K562 (cell line): ENCODE results near the gene SLC9A3. TPM values are rescaled to one million over a fixed set of nuclear protein-coding genes. Genes with fewer than 3 reads are reported as not detected.

Experiments
- ATAC-seq: fragments of 200-7000 bp; cut with Tn5 transposase; 3 replicates; pipeline ENCODE4 v1.9.1; 2020; ENCODE audit warnings: moderate library complexity
- BruUV-seq: library from RNA; stranded (reverse); fragments of 400-500 nt; replicated peaks from 2 replicates; lab custom pipeline; 2021; lab: Mats Ljungman, UMichigan
- CTCF ChIA-PET: fragments of 300-600 bp; formaldehyde crosslinking; extraction: SDS; loops from one replicate; lab custom pipeline; 2021; ENCODE audit warnings: low intra/inter-chr PET ratio; lab: Yijun Ruan, JAX
- POLR2A ChIA-PET: fragments of 300-600, 350-650 bp; sonication (Branson Sonifier 250); formaldehyde crosslinking; extraction: SDS; loops from one replicate; lab custom pipeline; 2021; ENCODE audit warnings: antibody characterized with exemption, inconsistent platforms; lab: Yijun Ruan, JAX
- DNase-seq, 4 experiments: peaks; one replicate each; pipeline versions ENCODE4 v3.0.0 to v3.0.0-alpha.2; 2011 to 2018; ENCODE audit warnings: low spot score in 3 of 4, mixed read lengths in 3 of 4; ENCODE audit errors: extremely low read depth in 1 of 4
- FAIRE-seq: peaks from 2 replicates; lab custom pipeline; 2011; peaks lifted over from hg19 to GRCh38; lab: Jason Lieb, UNC
- H2AFZ ChIP-seq: 2 replicates; pipeline ENCODE4 v1.6.0; 2011; ENCODE audit warnings: low read depth, low read length, control low read depth, inconsistent platforms
- H3K27ac ChIP-seq: fragments of 200-600 bp; 3 replicates; pipeline ENCODE4 v1.8.0; 2011; ENCODE audit warnings: low read depth, mild to moderate bottlenecking, control low read depth, inconsistent platforms, low read length, moderate library complexity, mixed read lengths; ENCODE audit errors: extremely low read depth
- H3K27me3 ChIP-seq, 2 experiments: fragments of 300-600 bp in 1 of 2; 2 replicates in 1 of 2; 3 replicates in 1 of 2; pipeline versions ENCODE4 v1.6.0 to v1.8.0; 2011; ENCODE audit warnings: inconsistent platforms in 2 of 2, low read length in 2 of 2, mild to moderate bottlenecking in 1 of 2, mixed read lengths in 1 of 2, moderate library complexity in 1 of 2; ENCODE audit not compliant: control insufficient read depth in 2 of 2, insufficient read depth in 2 of 2
- H3K36me3 ChIP-seq: fragments of 300-600 bp; 3 replicates; pipeline ENCODE4 v1.8.0; 2011; ENCODE audit warnings: mild to moderate bottlenecking, low read length, inconsistent platforms; ENCODE audit not compliant: control insufficient read depth, insufficient read depth
- H3K4me1 ChIP-seq, 2 experiments: fragments of 200-600 bp in 1 of 2; replicated peaks in 1 of 2; 2 replicates in 1 of 2; 3 replicates in 1 of 2; pipeline versions ENCODE4 v1.5.1 to v1.8.0; 2011; ENCODE audit warnings: inconsistent platforms in 2 of 2, low read length in 2 of 2, mild to moderate bottlenecking in 1 of 2, mixed read lengths in 1 of 2, moderate library complexity in 1 of 2; ENCODE audit not compliant: control insufficient read depth in 2 of 2, insufficient read depth in 2 of 2
- H3K4me2 ChIP-seq: 2 replicates; pipeline ENCODE4 v1.6.1; 2011; ENCODE audit warnings: low read length, control low read depth, inconsistent platforms, mixed read lengths; ENCODE audit not compliant: insufficient read depth
- H3K4me3 ChIP-seq: fragments of 200-600 bp; sonication (generic), shearing (Covaris generic); 2 replicates; pipeline ENCODE4 v1.5.1; 2016; ENCODE audit warnings: control low read depth, inconsistent platforms
- H3K79me2 ChIP-seq: fragments of 200-600 bp; 3 replicates; pipeline ENCODE4 v1.8.0; 2011; ENCODE audit warnings: low read length, inconsistent platforms; ENCODE audit not compliant: control insufficient read depth, insufficient read depth
- H3K9ac ChIP-seq, 2 experiments: 2 replicates each; pipeline versions ENCODE4 v1.6.0 to v1.6.1; 2011; ENCODE audit warnings: low read depth in 2 of 2, low read length in 2 of 2, control low read depth in 1 of 2, inconsistent platforms in 1 of 2, mild to moderate bottlenecking in 1 of 2, mixed read lengths in 1 of 2; ENCODE audit not compliant: insufficient read depth in 1 of 2
- H3K9me1 ChIP-seq: one replicate; pipeline ENCODE4 v1.6.0; 2011; ENCODE audit warnings: inconsistent platforms, mild to moderate bottlenecking, low read length, moderate library complexity; ENCODE audit not compliant: control insufficient read depth, insufficient read depth
- H3K9me3 ChIP-seq: replicated peaks from 2 replicates; pipeline ENCODE4 v1.5.1; 2011; ENCODE audit warnings: low read depth, low read length, inconsistent platforms; ENCODE audit not compliant: control insufficient read depth, insufficient read depth
- H4K20me1 ChIP-seq: replicated peaks from 2 replicates; pipeline ENCODE4 v1.6.1; 2011; ENCODE audit warnings: low read length, inconsistent platforms, mixed read lengths; ENCODE audit not compliant: control insufficient read depth, insufficient read depth
- HDAC3 ChIP-seq: fragments of 450-650 bp; IDR thresholded peaks from 2 replicates; pipeline ENCODE4 v1.6.1; 2018; ENCODE audit warnings: borderline replicate concordance, mild to moderate bottlenecking, moderate library complexity; ENCODE audit not compliant: partially characterized antibody
- RBBP5 ChIP-seq: fragments of 200-600 bp; sonication (generic); IDR thresholded peaks from 2 replicates; pipeline ENCODE4 v1.6.1; 2012; ENCODE audit warnings: borderline replicate concordance, mild to moderate bottlenecking, low read length, control low read depth, inconsistent platforms; ENCODE audit not compliant: insufficient read depth, poor library complexity, severe bottlenecking
- RCOR1 ChIP-seq, 2 experiments: IDR thresholded peaks; 2 replicates each; pipeline ENCODE4 v1.6.1; 2012; ENCODE audit warnings: low read depth in 2 of 2, low read length in 2 of 2, borderline replicate concordance in 1 of 2, improper control_type of control experiment in 1 of 2
- ZFP30 ChIP-seq: fragments of 250-450 bp; sonication (Bioruptor Pico); IDR thresholded peaks from 2 replicates; pipeline ENCODE4 v1.8.0; 2022; ENCODE audit warnings: moderate library complexity, mild to moderate bottlenecking, inconsistent platforms, borderline replicate concordance
- WGBS: fragments of 100-300 bp; shearing (Covaris generic); methylation state at CpG from one replicate; pipeline ENCODE4 v1.1.6; 2016; ENCODE audit warnings: low coverage, mixed read lengths; ENCODE audit not compliant: insufficient coverage; ENCODE audit errors: missing lambda C conversion rate; 5-methylcytosine and 5-hydroxymethylcytosine counted together
- in situ Hi-C: fragments of 300-500 bp; cut with MboI; formaldehyde crosslinking; loops from 4 replicates; pipeline ENCODE4 v1.15.0; 2018; ENCODE audit warnings: inconsistent platforms, mixed read lengths
- intact Hi-C: fragments of 100-400 bp; cut with micrococcal nuclease; formaldehyde crosslinking; loops from 2 replicates; pipeline ENCODE4 v1.14.2; 2022
- polyA plus RNA-seq, 8 experiments: library from polyadenylated mRNA; depleted of rRNA in 4 of 8; stranded (reverse) in 5 of 8; unstranded in 3 of 8; fragments of >200 nt; fragmentation: Nextera tagmentation in 2 of 8; fragmentation: Illumina TruSeq in 1 of 8; extraction: Ambion mirVana in 2 of 8; extraction: Trizol in 1 of 8; gene quantifications; 2 replicates each; pipeline versions ENCODE4 v1.2.1 to v1.2.3, GENCODE V29; 2011 to 2014; ENCODE audit warnings: inconsistent platforms in 1 of 8, missing spikeins in 1 of 8
- total RNA-seq, 7 experiments: library from RNA; depleted of rRNA in 6 of 7; stranded (reverse); fragments of >200 nt in 6 of 7; fragmentation: Illumina TruSeq in 2 of 7; extraction: Trizol in 2 of 7; gene quantifications; 2 replicates each; pipeline versions ENCODE4 v1.2.1 to v1.2.3, GENCODE V29; 2011 to 2021; ENCODE audit warnings: low replicate concordance in 1 of 7
- TF ChIP-seq, protein P1 (sequence below): fragments of 150-350 bp; IDR thresholded peaks from 2 replicates; pipeline ENCODE4 v1.6.1; 2014; ENCODE audit warnings: low read depth, mild to moderate bottlenecking, low read length, borderline replicate concordance

Gene SLC9A3
- total and polyA plus RNA-seq, 9 of the 15 experiments (the other 6 are each of a cell fraction or from before 2014, with no cell fraction given), result 1.5 to 5.8 (median 3.7) TPM; not detected in 2

DNA sequence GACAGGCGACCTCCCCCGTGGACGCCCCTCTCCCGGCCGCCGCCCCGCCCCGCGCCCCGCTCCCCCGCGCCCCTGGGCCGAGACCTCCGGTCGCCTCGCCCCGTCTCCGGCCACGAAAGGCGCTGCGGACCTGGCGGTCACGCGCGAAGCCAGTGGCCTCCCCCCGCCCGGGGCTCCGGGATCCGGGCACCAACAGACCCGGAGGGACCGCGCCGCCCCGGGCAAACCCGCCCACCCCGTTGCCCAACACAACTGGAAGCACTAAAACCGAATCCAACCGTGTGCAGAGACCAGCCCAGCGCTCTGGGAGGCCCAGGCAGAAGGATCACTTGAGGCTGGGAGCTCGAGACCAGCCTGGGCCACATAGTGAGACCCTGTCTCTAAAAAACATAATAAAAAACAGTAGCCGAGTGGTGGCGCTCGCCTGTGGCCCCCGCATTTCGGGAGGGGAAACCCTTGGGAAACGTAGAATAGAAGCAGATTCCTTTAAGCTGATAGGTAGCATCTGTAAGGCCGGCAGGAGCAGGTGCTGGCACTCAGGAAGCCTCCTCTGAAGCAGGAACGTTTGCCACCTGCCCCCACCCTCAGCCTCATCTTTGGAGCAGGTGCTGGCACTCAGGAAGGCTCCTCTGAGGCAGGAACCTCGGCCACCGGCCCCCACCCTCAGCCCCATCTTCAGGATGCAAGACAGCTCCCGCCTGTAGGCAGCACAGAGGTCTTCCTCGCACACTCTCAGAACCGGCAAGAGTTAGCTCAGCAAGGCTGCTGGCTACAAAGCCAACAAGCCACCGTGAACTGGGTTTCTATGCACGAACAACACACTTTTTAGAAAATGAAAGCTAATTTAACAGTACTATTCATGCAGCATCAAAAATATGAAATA is 4.6 kb upstream of the SLC9A3 start:
- H3K27ac ChIP-seq, result no peak overlapping the region
- intact Hi-C loops, result no loop called here
- TF ChIP-seq RCOR1 (IDR thresholded peaks at IDR 0.05; ENCODE audit: borderline replicate concordance in 1 of 2, low read depth in 2 of 2, low read length in 2 of 2) (no peak), ZFP30 (CRISPR knock-in tag) (no peak), RBBP5 (no peak), HDAC3 (no peak)
- TF ChIP-seq, protein P1, sequence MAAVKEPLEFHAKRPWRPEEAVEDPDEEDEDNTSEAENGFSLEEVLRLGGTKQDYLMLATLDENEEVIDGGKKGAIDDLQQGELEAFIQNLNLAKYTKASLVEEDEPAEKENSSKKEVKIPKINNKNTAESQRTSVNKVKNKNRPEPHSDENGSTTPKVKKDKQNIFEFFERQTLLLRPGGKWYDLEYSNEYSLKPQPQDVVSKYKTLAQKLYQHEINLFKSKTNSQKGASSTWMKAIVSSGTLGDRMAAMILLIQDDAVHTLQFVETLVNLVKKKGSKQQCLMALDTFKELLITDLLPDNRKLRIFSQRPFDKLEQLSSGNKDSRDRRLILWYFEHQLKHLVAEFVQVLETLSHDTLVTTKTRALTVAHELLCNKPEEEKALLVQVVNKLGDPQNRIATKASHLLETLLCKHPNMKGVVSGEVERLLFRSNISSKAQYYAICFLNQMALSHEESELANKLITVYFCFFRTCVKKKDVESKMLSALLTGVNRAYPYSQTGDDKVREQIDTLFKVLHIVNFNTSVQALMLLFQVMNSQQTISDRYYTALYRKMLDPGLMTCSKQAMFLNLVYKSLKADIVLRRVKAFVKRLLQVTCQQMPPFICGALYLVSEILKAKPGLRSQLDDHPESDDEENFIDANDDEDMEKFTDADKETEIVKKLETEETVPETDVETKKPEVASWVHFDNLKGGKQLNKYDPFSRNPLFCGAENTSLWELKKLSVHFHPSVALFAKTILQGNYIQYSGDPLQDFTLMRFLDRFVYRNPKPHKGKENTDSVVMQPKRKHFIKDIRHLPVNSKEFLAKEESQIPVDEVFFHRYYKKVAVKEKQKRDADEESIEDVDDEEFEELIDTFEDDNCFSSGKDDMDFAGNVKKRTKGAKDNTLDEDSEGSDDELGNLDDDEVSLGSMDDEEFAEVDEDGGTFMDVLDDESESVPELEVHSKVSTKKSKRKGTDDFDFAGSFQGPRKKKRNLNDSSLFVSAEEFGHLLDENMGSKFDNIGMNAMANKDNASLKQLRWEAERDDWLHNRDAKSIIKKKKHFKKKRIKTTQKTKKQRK, result no peak
- TF ChIP-seq, all 486 proteins: peak for 0
- peak; percentile 40 for FAIRE-seq
- Histone ChIP-seq H3K27me3 (peaks cover 40 to 77% of the 10 kb centered on the region in 2 experiments; a peak in 4 of 5 replicates), H3K9me1 (no peaks in the 10 kb centered on the region), H3K9me3 (no peaks in the 10 kb centered on the region), H3K4me2 (no peak overlapping the region), H4K20me1 (peaks cover 25% of the 10 kb centered on the region), H3K9ac (peak overlapping the region in 1 of 2 experiments; percentile 45; a peak in 1 of 4 replicates), H3K4me3 (no peak overlapping the region), H3K4me1 (peaks cover 0 to 17% of the 10 kb centered on the region in 2 experiments; a peak in 2 of 5 replicates), H3K79me2 (no peaks in the 10 kb centered on the region), H3K36me3 (no peaks in the 10 kb centered on the region), H2AFZ (no peak overlapping the region)
- no TSS peak for BruUV-seq
- POLR2A ChIA-PET, result interaction anchor here (0.6 to 2.5 kb wide), 8 partner anchors 9 to 140 kb away, joined by 3 to 14 read pairs (median 4); no protein-coding TSS in a partner anchor
- in situ Hi-C loops, result no loop called here
- CTCF ChIA-PET, result no interaction called here
- DNase-seq, result no peak
- 2% methylated on average over 19 of the region's 55 CpGs for WGBS
- ATAC-seq, result no peak
